Coronary artery (tissue), 2 donors: ENCODE results near the gene CLEC2L.

Experiments used
- DNase-seq: peaks from one replicate; pipeline ENCODE4 v3.0.0-alpha.2; 2017; ENCODE audit warnings: low spot score
- H3K27ac ChIP-seq, 2 donors: fragments of 200-600 bp; sonication (generic); one replicate each; pipeline ENCODE4 v1.5.1; 2016 to 2019
- H3K4me3 ChIP-seq: fragments of 200-600 bp; sonication (generic); 2 replicates; pipeline ENCODE4 v1.5.1; 2016; ENCODE audit warnings: mild to moderate bottlenecking, moderate library complexity
- CTCF ChIP-seq: fragments of 200-600 bp; sonication (generic); IDR thresholded peaks from one replicate; pipeline ENCODE4 v1.5.1; 2019; ENCODE audit warnings: antibody characterized with exemption

The CLEC2L gene

GRCh38 chr7:139568813-139569490 is 45.5 kb downstream of the CLEC2L start:
- Histone ChIP-seq H3K27ac (no peak overlapping the region), H3K4me3 (no peak overlapping the region)
- peak; percentile 55 for DNase-seq
- no peak for TF ChIP-seq CTCF

- no peak for TF ChIP-seq CTCF
- Histone ChIP-seq H3K27ac (no peak overlapping the region), H3K4me3 (no peak overlapping the region)
- peak; percentile 52 for DNase-seq
Observed at GRCh38 chr7:139570119-139570518, 46.6 kb downstream of the CLEC2L start.

- no peak for TF ChIP-seq CTCF
- Histone ChIP-seq H3K4me3 (no peak overlapping the region), H3K27ac (no peak overlapping the region)
- DNase-seq: peak; percentile 54
Observed at GRCh38 chr7:139570626-139571025, 47.1 kb downstream of the CLEC2L start.

GRCh38 chr7:139571190-139571589 is 47.7 kb downstream of the CLEC2L start:
- no peak for TF ChIP-seq CTCF
- DNase-seq: peak; percentile 61
- Histone ChIP-seq H3K4me3 (no peak overlapping the region), H3K27ac (no peak overlapping the region)

- H3K27ac ChIP-seq: no peak overlapping the region
- DNase-seq: no peak
- no peak for TF ChIP-seq CTCF
- H3K4me3 ChIP-seq: no peak overlapping the region
Observed at GRCh38 chr7:139571651-139572050, 48.2 kb downstream of the CLEC2L start.

GRCh38 chr7:139572071-139572470 is 48.6 kb downstream of the CLEC2L start:
- no peak for TF ChIP-seq CTCF
- DNase-seq: peak; percentile 43
- Histone ChIP-seq H3K27ac (no peak overlapping the region), H3K4me3 (no peak overlapping the region)

GRCh38 chr7:139572704-139573385 is 49.4 kb downstream of the CLEC2L start:
- H3K4me3 ChIP-seq: no peak overlapping the region
- no peak for DNase-seq
- no peak overlapping the region for H3K27ac ChIP-seq
- no peak for TF ChIP-seq CTCF
